Central memory CD4-positive, alpha-beta T cell (primary cell): ENCODE results near the gene ADH1C.
"Not testable (repeated sequence)": the region's sequence is repeated elsewhere in the genome, so short reads cannot be mapped to it uniquely, and the experiment has no call there.

Experiments
- DNase-seq: peaks from one replicate; pipeline ENCODE4 v3.0.0; 2022
- total RNA-seq, 3 experiments: gene quantifications; one replicate each; lab custom pipeline; 2026; lab: John Stamatoyannopoulos, UW

Gene ADH1C
- total RNA-seq: 0 reads per million in 3 experiments

- no peak for DNase-seq
Measured at GRCh38 chr4:99352602-99353537, at the start of gene ADH1C. TSS of gene ADH1C (minus strand) at chr4:99352746. CDS start at chr4:99352675, 71 bp downstream.

- no peak for DNase-seq
Measured at GRCh38 chr4:99400831-99401230, 48.3 kb upstream of the ADH1C start.

DNA sequence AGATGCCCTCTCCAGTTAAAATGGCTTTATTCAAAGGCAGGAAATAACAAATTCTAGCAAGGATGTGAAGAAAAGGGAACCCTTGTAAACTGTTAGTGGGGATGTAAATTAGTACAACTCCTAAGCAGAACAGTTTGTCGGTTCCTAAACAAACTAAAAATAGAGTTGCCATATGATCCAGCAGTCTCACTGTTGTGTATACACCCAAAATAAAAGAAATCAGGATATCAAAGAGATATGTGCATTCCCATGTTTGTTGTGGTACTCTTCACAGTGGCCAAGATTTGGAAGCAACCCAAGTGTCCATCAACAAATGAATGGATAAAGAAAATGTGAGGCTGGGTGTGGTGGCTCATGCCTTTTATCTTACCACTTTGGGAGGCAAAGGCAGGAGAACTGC lies 46.5 kb upstream of the ADH1C start:
- DNase-seq: no peak

DNA sequence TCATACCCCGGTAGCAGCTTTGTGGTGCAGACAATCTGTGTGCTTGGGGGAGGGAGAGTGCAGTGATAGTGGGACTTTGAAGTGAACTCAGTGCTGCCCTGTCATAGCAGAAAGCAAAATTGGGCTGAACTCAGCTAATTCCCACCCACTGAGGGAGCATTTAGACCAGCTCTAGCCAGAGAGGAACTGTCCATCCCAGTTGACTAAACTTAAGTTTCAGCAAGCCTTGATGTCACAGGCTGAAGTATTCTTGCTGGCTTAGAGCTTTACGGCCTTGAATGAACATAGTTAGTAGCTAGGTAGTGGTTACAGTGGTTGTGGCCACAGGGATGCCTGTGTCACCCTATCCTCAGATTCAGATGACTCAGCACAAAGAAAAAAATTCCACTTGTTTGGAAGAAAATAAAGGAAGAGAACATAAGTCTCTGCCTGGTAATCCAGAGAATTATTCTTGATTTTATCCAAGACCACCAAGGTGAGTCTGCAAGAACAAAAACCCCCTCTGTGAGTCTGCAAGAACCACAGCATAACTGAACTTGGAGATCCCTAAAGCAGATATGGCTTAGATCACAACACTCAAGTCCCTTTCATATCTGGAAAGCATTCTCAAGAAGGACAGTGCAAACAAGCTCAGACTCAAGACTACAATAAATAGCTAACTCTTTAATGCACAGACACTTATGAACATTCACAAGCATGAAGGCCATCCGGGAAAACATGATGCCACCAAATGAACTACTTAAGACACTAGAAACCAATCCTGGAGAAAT lies 43.2 kb upstream of the ADH1C start:
- DNase-seq: no peak

DNA sequence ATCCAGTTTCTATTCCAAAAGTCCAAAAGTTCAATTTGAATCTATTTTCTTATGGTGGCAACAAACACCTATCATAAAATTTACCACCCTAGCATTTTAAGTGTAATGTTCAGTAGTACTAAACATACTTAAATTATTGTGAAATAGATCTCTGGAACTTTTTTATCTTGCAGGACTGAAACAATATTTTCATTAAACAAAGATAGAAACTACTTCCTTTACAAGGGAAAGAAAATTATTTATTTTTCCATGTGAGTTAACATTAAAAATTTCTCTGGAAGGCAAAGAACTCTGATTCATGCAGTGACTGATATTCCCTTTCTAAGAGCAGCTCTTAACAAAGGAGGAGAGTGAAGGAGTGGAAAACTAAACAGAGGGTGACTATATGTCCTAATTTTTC lies 42.4 kb upstream of the ADH1C start:
- no peak for DNase-seq

DNA sequence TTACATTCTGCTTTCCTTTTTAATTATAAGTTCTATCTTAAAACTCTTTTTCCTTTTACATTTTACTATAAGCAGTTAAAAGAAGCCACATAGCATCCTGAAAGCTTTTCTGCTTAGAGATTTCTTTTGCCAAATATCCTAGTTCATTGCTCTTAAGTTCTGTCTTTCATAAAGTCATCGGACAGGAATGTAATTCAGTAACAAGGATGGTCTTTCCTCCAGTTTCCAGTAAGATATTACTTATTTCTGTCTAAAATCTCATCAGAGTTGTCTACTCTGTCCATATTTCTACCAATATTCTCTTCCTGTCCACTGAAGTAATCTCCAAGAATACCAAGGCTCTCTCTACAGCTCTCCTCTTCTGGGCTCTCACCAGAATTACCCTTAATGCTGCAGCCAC lies 37.5 kb upstream of the ADH1C start:
- DNase-seq: no peak

DNA sequence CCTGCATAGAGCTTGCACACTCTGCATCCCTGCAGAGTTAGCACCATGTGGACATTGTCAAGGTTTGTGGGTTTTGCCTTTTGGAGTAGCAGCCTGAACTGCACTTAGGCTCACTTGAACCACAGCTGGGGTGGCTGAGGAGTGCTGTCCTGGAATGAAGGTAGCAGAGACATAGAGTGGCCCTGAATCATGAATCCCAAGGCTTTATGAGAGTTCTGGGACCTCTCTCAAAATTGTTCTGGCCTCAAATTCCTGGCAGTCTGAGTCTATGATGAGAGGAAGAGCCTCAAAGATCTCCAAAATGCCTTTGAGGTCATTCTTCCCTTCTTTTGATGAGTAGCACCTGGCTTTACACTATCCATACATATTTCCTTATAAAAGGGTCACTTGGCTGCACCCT lies 37.1 kb upstream of the ADH1C start:
- DNase-seq: no peak

GRCh38 chr4:99383833-99384392 lies 31.4 kb upstream of the ADH1C start:
- DNase-seq: no peak

- DNase-seq: no peak
Measured at GRCh38 chr4:99383399-99383798, 30.9 kb upstream of the ADH1C start.

DNA sequence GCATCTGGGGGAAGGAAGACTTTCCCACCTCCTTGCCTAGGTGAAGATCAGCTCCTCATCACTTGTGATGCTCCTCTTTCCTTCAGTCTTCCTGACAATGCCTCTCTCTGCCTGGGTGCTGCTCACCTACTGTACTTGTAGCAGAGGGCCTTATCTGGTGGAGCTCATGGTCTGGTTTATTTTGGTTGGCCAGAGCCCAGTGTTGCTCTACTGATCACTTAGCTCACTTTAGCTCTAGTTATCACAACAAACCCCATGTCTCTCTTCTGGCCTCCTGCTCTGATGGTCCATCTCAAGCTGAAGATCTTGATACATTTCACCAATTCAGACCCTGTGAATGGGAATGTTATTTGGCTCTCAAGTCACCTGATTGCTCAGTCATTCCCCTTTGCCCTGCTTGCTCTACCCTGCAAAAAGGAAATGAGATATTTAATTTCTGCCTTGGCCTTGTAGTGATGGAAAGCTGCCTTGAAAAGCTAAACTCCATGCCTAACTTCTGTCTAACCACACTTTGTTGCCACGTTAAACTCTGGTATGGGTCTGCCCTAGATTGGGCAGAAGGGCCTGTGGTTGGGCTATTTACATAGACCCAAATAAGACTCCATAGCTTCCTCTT lies 30.3 kb upstream of the ADH1C start:
- no peak for DNase-seq

GRCh38 chr4:99381588-99382175 lies 29.1 kb upstream of the ADH1C start:
- DNase-seq: no peak

DNA sequence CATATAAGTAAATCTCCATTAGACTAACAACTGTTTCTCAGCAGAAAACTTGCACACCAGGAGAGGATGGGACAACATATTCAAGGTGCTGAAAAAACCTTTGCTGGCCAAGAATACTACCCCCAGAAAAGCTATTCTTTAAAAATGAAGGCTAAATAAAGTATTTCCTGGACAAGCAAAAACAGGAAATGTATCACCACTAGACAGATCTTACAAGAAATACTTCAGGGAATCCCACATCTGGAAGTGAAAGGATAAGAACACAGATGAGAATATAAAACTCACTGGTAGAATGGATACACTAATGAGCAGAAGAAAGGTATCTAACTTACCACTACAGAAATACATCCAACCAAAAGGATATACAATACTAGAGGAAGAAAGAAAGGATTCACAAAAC lies 27.0 kb upstream of the ADH1C start:
- DNase-seq: no peak

GRCh38 chr4:99378876-99379275 lies 26.3 kb upstream of the ADH1C start:
- DNase-seq: no peak

GRCh38 chr4:99377341-99377740 lies 24.8 kb upstream of the ADH1C start:
- DNase-seq: not testable (repeated sequence)

DNA sequence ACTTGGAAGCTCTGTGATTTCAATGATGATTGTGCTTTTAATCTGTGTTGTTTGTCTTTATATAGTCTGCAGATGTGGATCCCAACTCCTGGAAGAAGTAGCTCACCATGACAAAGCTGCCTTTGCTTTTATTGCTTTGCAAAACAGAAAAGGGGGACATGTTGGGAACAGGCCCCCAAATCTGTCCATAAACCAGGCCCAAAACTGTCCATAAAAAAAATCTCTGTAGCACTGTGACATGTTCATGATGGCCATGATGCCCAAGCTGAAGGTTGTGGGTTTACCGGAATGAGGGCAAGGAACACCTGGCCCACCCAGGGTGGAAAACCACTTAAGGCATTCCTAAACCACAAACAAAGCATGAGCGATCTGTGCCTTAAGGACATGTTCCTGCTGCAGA lies 19.9 kb upstream of the ADH1C start:
- not testable (repeated sequence) for DNase-seq

DNA sequence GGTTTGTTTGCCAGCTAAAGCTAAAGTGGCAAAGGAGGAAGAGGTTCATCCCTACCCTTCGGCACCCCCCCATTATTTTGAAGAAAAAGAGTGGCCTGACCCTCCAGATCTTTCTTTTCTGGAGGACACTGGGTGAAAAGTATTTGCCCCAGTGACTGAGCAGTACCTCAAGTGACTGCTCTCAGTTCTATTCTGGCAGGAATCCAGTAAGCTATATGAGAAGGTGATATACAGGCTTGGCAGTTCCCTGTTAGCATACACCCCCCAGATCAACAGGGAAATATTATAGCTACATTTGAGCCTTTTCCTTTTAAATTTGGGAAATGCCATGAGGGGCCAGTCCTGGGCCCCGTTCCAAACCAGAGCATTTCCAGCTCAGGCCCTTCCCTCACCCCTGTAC lies 15.3 kb upstream of the ADH1C start:
- not testable (repeated sequence) for DNase-seq

DNA sequence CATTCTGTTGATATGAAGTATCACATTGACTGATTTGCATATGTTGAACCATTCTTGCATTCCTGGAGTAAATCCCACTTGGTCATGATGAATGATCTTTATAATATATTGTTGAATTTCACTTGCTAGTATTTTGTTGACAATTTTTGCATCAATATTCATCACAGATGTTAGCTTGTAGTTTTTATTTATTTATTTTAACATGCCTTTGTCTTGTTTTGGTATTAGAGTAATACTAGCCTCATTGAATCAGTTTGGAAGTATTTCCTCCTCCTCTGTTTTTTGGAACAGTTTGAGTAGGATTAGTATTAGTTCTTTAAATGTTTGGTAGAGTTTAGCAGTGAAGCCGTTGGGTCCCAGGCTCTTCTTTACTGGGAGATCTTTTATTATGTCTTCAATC lies 13.9 kb upstream of the ADH1C start:
- DNase-seq: no peak

GRCh38 chr4:99362768-99363167 lies 10.2 kb upstream of the ADH1C start:
- no peak for DNase-seq

GRCh38 chr4:99361899-99362275 lies 9.3 kb upstream of the ADH1C start:
- DNase-seq: no peak

GRCh38 chr4:99361268-99361898 lies 8.8 kb upstream of the ADH1C start:
- no peak for DNase-seq

DNA sequence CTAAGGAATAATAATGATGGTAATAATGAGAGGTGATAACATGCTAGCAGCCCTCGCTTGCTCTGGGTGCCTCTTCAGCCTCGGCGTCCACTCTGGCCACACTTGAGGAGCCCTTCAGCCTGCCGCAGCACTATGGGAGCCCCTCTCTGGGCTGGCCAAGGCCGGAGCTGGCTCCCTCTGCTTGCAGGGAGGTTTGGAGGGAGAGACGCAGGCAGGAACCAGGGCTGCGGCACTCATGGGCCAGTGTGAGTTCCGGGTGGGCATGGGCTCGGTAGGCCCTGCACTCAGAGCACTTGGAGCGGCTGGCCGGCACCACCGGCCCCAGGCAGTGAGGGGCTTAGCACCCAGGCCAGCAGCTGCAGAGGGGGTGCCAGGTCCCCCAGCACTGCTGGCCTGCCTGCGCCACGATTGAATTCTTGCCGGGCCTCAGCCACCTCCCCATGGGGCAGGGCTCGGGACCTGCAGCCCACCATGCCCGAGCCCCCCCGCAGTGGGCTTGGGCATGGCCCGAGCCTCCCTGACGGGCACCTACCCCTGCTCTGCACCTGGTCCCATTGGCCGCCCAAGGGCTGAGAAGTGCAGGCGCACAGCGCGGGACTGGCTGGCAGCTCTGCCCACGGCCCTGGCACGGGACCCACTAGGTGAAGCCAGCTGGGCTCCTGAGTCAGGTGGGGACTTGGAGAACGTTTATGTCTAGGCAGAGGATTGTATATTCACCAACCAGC lies 7.1 kb upstream of the ADH1C start:
- no peak for DNase-seq

DNA sequence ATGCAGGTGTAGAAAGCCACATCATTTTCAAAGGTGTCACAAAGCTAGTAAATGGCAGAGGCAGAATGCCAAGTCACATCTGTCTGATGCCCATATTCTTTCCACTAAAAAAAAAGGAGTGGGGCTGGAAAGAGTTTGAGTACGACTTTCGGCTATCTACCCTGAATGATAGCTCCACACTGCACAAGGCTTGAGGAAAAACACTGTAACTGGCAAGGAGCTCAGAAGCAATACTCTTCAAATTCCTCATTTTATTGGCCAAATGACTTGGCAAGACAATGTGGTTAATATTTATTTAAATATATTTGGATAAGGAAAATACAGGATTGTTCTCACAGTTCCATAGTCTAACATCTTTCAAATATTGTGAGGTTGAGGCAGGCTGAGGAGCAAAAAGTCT lies 5.4 kb upstream of the ADH1C start:
- no peak for DNase-seq
